ENCODE measurements around the gene YIPF3. TPM values are rescaled to one million over a fixed set of nuclear protein-coding genes. Genes with fewer than 3 reads are reported as not detected.

Gene YIPF3
- total RNA-seq, 4 donors from 2014 or later, result 67.9 to 109 (median 91.3) TPM

- ATAC-seq (ENCODE audit: low FRiP score) (peak; percentile 26), DNase-seq (ENCODE audit: low spot score) (no peak)
- no peak for TF ChIP-seq CTCF (IDR thresholded peaks at IDR 0.05)
Observed at GRCh38 chr6:43496370-43497128, 20.2 kb downstream of the YIPF3 start.

- no peak for ATAC-seq (ENCODE audit: low FRiP score)
- TF ChIP-seq CTCF (IDR thresholded peaks at IDR 0.05), result no peak
Observed at GRCh38 chr6:43495409-43495941, 21.3 kb downstream of the YIPF3 start.

GRCh38 chr6:43494766-43495165 lies 22.0 kb downstream of the YIPF3 start:
- DNase-seq (ENCODE audit: low spot score) (no peak), ATAC-seq (ENCODE audit: low FRiP score) (no peak)
- TF ChIP-seq CTCF (IDR thresholded peaks at IDR 0.05), result no peak

More at GRCh38 chr6:43495409-43495941, 21.3 kb downstream of the YIPF3 start:
- no peak for DNase-seq (ENCODE audit: low spot score)

GRCh38 chr6:43494321-43494720 lies 22.4 kb downstream of the YIPF3 start:
- ATAC-seq (ENCODE audit: low FRiP score), result no peak
- TF ChIP-seq CTCF (IDR thresholded peaks at IDR 0.05), result no peak
- no peak for DNase-seq (ENCODE audit: low spot score)

- no peak for TF ChIP-seq CTCF (IDR thresholded peaks at IDR 0.05)
- ATAC-seq (ENCODE audit: low FRiP score), result no peak
Observed at GRCh38 chr6:43493833-43494232, 22.9 kb downstream of the YIPF3 start.

GRCh38 chr6:43493230-43493629 lies 23.5 kb downstream of the YIPF3 start:
- TF ChIP-seq CTCF (IDR thresholded peaks at IDR 0.05), result no peak
- no peak for DNase-seq (ENCODE audit: low spot score)
- ATAC-seq (ENCODE audit: low FRiP score), result no peak

More at GRCh38 chr6:43493833-43494232, 22.9 kb downstream of the YIPF3 start:
- no peak for DNase-seq (ENCODE audit: low spot score)

- ATAC-seq (ENCODE audit: low FRiP score) (peak; percentile 41), DNase-seq (ENCODE audit: low spot score) (no peak)
- no peak for TF ChIP-seq CTCF (IDR thresholded peaks at IDR 0.05)
Observed at GRCh38 chr6:43492673-43493072, 24.1 kb downstream of the YIPF3 start.
